HUDEP-2 (cell line): Measurements from ENCODE around the gene CRYBG1.
A peak's percentile ranks its signal among the peaks of the same experiment; 100 is the strongest.

Source experiments
- DNase-seq, 76 experiments: peaks; one replicate each; lab custom pipeline; 2025; ENCODE audit not compliant: unreplicated experiment in 76 of 76; lab: John Stamatoyannopoulos, UW

The CRYBG1 gene

DNA sequence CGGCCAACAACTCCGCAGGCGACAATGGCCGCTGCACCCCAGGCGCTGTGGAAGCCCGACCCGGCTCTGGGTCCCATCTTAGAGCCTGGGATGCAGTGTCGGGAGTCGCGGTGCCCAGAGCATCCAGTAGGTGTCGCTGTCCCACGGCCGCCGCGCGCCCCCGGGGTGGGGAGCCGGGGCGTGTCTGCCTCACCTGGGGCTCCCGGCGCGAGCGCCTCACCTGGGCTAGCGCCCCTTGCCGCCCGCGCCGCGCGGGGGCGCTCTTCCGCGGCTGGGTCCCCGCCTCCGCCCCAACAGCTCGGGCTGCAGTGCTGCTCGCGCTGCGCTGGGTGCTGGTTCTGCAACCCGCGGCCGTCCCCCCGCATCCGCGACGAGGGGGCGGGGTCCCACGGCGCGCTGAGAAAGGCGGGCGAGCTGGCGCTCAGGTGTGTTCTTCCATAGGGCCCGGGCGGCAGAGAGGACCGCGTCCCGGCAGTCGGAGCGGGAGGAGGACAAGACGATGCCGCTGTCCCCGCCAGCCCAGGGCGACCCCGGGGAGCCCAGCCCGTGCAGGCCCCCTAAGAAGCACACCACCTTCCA, at the start of gene CRYBG1:
CRYBG1 (plus strand) TSS at position 308 of the 579 bp plus-strand sequence; CDS start at position 500, 192 bp downstream.
- DNase-seq: peak in 35 of 76 experiments; percentile 5 to 50 (median 31)

DNA sequence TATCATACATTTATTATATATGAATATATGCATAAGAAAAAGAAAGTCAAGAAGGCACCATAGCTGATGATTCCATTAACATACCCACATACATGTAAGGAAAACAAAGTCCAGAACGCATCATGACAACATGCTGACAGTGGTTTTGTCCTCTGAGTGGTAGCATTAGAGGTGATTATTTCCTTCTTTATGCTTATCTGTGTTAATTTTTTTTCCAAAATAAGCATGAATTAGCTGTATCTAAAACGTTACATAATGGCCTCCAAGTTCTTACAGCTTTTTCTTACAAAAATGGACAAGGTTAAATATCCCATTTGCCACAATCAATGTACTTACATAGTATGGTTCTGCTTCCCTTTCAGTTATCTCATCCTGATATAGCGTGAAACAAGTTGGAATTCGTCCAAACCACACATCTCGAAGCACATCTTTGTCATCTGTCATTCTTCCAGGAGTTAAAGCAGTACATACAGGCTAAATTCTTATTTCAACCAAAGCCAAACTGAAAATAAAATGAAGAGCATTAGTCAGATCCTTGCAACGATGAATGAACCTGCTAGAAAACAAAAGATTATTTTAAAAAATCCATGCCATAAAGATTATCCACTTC, 44.6 kb upstream of the CRYBG1 start:
- DNase-seq: peak in 50 of 76 experiments; percentile 4 to 89 (median 69)

DNA sequence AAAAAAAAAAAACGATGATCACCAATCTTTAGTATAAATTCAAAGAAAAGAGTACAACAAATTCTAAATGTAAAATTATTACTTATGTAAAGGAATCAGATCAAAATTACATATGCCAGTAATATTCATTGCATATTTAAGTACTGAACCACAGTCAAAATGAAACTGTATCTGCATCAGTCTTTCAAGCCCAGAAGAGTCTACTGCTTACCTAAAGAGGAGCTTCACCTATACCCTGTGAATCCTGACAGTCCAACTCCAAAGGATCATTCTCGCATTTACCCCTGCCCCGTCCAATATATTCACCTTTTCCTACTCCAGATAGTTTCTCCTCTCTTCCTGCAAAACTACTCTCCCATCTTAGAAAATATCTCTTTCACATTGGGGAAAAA, 44.1 kb upstream of the CRYBG1 start:
- DNase-seq: no peak

DNA sequence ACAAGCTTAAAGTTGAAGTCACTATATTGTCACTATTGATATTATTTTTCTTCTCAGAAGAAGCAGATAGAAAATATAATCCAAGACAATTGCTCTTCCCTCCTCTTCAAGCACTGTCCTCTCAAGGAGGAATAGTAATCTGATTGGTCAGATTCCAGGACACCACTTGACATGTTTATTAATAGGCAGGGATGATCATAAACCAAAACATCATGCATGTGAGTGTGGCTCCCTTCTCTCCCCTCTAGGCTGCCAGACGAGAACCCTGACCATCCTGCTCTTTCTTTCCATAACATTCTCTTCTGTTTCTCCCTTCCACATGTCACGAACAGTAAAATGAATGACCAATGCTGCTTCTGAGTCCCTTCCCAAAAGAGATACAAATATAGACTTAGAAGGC, 42.5 kb upstream of the CRYBG1 start:
- DNase-seq: peak in 8 of 76 experiments; percentile 8 to 37 (median 28)

DNA sequence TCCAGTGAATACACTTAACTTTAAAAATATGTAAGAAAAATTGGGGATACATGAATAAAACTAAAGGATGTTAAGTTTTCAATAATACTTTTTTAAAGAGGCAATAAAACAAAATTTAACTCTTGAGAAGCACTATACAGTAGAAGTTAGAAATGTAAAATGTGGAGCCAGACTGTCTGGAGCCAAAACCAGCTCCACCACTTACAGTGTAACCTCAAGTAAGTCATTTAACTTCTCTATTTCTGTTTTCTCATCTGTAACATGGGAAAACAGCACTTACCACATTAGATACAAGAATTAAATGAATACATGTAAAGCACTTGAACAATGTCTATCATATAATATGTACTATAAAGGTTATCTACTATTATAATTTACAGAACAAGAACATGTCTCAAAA, 41.7 kb upstream of the CRYBG1 start:
- no peak for DNase-seq

DNA sequence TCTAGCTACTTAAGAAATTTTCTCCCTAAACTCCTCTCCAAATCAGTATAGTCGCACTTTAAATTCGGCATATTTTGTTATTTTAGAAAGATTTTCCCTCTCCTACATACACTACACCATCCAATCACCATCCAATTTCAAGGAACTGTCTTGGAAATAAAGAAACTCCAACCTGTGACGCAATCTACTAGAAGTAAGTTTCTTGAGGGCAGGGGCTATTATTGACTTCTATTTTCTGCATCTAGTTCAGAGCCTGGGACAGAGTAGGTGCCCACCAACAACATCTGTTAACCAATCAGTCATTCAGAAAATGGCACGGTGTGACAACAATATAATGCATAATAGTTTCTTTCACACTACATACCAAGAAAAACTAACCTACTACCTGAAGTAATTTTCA, 38.6 kb upstream of the CRYBG1 start:
- DNase-seq: no peak

- DNase-seq: no peak
Measured at GRCh38 chr6:106324726-106325335, 35.7 kb upstream of the CRYBG1 start.

DNA sequence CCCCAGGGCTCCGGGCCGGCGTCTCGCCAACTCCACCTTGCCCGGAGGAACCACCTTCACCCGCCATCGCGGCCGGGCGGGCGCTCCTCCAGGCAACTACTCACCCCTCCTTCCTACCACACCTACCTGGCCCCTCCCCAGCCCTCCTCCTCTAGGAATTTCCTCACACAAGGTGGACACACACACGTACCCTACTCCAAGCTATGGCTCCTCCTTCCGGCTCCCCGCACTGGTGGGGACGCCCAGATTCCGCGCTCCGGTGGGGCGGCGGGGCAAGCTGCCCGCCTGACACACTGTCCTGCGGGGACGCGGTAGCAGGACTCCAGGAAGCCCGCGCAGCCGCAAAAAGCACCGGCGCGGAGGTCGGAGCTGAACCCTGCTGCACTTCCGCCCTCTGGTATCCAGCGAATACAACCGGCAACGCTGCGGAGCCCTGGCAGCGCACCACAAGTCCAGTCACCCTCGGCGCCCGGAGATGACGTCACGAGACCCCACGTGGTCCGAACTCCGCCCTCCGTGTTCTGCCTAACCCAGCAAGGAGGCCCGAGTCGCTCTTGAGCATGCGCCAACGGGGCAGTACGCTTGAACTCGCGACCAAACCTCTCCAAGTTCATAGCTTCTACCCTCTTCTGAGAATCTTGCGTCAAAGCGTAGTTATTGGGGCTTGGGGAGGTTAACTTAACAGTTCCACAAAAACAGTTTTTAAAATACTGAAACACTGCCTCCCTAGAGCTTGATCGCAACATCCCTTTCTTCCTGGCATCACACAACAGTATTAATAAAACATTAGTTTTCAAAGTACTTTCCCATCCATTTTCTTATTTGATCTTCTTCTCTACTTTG, 35.0 kb upstream of the CRYBG1 start, which contains the start of gene ATG5:
ATG5 (minus strand) TSS at position 425 of the 843 bp plus-strand sequence. CDS start 9,552 bp downstream, outside the sequence.
- peak; percentile 96 to 100 (median 99) for DNase-seq

DNA sequence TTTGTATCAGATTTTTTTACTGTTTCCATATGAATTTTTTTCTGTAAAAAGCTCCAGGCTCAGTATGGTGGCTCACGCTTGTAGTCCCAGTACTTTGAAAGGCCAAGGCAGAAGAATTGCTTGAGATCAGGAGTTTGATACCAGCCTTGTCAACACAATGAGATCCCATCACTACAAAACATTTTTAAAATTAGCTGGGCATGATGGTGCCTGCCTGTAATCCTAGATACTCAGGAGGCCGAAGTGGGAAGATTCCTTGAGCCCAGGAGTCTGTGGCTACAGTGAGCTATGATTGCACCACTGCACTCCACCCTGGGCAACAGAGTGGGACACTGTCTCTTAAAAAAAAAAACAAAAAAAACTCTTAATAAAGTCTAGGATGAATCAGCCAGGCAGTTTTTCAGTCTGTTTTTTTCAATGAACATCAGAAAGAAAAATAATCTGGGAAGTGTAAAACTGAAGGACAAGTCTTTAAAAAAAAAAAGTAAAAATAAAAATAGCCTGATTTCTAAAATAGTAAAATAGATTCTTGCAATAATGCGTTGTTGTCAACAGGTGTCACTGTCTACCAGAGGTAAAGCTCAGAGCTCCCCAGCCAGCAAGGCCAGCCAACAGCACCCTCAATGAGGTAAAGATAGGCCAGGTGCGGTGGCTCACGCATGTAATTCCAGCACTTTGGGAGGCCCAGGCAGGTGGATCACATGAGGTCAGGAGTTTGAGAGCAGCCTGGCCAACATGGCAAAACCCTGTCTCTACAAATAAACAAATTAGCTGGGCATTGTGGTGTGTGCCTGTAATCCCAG, 25.7 kb upstream of the CRYBG1 start:
- peak in 28 of 76 experiments; percentile 5 to 54 (median 22) for DNase-seq

- peak in 46 of 76 experiments; percentile 4 to 78 (median 38) for DNase-seq
Measured at GRCh38 chr6:106339334-106340029, 21.0 kb upstream of the CRYBG1 start.

- DNase-seq: no peak
Measured at GRCh38 chr6:106347219-106347618, 13.3 kb upstream of the CRYBG1 start.

DNA sequence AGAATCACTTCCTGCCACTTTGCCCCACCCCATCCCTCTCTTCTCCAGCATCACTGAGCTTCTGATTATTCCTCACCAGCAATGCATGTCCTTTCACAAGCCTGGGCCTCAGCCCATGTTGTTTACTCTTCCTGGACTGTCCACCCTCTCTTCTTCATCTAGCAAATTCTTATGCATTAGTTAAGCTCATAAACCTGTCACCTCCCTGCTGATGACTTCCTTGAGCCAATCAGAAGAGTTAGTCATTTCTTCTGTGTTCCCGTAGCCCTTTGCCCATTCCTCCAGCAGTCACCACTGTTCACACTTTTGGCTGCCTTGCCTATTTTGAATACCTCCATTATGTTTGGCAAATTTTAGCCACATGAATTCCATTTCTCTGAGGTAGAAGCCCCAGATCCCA, 4.1 kb upstream of the CRYBG1 start:
- no peak for DNase-seq

GRCh38 chr6:106359959-106360409, 533 bp upstream of the CRYBG1 start:
- no peak for DNase-seq

GRCh38 chr6:106360989-106361430, 493 bp downstream of the CRYBG1 start:
- peak in 2 of 76 experiments; percentile 4 to 28 for DNase-seq

DNA sequence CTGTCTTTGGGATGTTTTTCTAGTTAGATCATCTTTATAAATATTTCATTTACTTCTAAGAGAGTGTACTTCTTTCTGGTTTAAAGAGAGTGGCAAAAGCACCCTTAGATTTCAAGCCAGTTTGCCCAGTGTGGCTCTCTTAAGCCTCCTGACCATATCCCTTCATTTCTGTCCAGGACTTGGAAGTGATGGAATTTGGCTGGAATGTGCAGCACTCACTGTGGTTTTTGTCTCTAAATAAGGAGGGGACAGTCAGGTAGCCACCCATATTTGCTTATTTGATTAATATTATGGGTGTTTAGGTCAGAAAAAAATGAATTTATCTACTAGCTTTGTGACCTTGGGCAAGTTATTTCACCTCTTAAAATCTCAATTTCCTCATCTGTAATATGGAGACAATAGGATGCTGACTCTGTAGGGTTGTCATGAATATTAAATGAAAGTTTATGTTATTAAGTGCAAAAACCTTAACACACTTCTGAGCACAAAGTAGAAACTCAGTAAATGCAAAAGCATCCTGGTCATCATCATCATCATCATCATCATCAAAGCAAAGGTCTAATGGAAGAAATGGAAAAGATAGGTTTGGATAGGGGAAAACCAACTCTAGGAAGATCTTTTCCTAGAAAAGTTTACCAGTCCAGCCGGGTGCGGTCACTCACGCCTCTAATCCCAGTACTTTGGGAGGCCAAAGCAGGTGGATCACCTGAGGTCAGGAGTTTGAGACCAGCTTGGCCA, 3.1 kb downstream of the CRYBG1 start:
- DNase-seq: no peak

GRCh38 chr6:106369739-106370138, 9.2 kb downstream of the CRYBG1 start:
- DNase-seq: no peak

- DNase-seq: no peak
Measured at GRCh38 chr6:106370639-106371038, 10.1 kb downstream of the CRYBG1 start.

- DNase-seq: no peak
Measured at GRCh38 chr6:106372838-106373501, 12.5 kb downstream of the CRYBG1 start.
